GM18907 (cell line): ENCODE data around the gene ECPAS.
"Not testable (repeated sequence)": the region's sequence is repeated elsewhere in the genome, so short reads cannot be mapped to it uniquely, and the experiment has no call there.

ENCODE experiments used
- ATAC-seq: cut with Tn5 transposase; IDR thresholded peaks from one replicate; pipeline ENCODE4 v1.9.1; 2021; ENCODE audit warnings: mild to moderate bottlenecking, moderate library complexity; ENCODE audit not compliant: unreplicated experiment

Gene ECPAS, protein sequence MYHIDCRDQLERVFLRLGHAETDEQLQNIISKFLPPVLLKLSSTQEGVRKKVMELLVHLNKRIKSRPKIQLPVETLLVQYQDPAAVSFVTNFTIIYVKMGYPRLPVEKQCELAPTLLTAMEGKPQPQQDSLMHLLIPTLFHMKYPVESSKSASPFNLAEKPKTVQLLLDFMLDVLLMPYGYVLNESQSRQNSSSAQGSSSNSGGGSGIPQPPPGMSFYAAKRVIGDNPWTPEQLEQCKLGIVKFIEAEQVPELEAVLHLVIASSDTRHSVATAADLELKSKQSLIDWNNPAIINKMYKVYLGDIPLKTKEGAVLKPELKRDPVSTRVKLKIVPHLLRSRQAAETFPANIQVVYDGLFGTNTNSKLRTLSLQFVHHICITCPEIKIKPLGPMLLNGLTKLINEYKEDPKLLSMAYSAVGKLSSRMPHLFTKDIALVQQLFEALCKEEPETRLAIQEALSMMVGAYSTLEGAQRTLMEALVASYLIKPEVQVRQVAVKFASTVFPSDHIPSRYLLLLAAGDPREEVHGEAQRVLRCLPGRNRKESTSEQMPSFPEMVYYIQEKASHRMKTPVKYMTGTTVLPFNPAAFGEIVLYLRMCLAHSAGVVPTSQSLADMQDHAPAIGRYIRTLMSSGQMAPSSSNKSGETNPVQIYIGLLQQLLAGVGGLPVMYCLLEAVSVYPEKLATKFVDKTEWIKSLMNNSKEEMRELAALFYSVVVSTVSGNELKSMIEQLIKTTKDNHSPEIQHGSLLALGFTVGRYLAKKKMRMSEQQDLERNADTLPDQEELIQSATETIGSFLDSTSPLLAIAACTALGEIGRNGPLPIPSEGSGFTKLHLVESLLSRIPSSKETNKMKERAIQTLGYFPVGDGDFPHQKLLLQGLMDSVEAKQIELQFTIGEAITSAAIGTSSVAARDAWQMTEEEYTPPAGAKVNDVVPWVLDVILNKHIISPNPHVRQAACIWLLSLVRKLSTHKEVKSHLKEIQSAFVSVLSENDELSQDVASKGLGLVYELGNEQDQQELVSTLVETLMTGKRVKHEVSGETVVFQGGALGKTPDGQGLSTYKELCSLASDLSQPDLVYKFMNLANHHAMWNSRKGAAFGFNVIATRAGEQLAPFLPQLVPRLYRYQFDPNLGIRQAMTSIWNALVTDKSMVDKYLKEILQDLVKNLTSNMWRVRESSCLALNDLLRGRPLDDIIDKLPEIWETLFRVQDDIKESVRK (N-terminal part only)

DNA sequence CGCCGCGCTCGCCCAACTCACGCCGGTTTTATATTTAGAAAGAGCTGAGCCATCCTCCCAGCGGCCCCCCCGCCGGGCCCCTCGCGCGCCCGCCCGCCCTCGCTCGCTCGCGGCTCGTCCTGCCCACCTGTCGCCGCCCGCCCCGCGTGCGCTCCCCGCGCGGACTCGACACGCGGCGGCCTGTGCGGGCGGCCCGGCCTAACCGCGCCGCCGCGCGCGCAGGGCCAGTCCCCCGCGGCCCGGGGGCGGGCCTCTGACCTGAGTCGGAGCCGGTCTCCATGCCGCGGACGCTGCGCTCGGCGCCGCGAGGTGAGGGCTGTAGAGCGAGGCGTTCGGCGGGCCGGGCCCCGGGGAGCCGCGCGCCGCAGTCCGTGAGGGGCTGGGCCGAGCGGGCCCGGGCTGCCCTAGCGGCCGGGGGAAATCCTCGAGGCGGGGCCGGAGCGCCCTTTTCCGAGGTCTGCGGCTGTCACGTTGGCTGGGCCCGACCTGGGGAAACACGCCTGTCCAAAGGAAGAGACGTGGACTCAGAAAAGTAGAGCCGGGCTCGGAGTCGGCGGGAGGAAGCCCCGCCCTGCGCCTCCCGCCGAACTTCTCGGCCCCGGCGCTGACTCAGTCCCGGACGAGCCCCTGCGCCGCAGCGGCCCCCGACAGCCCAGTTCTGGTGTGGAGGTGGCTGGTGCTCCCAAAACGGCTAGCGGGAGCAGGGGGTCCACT lies at the start of gene ECPAS:
Gene ECPAS, minus strand, starts transcription at position 526 of the 714 bp plus-strand sequence. CDS start 11,465 bp downstream, outside the sequence.
- ATAC-seq: peak; percentile 68

DNA sequence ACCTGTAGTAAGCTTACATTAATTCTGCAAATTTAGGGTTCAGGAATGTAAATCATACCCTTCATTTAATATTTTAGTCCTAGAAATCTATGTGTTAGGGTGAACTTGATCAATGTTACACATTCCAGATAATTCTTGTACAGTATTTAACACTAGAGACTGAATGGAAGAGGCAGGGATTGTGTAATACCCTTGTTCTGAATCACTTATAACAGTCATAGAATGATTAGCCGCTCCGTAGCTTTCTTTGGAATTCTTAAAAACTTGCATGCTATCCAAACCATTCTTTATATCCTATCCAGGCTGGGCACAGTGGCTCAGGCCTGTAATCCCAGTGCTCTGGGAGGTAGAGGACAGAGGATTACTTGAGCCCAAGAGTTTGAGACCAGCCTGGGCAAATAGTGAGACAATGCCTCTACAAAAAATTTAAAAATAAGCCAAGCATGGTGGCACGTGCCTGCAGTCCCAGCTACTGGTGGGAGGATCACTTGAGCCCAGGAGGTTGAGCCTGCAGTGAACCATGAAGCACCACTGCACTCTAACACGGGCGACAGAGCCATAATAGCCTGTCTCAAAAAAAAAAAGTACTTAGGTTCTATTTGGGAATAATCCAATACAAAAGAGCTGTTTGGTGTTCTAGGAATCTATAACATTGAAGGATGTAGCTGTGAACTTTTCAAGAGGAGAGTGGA lies 49.1 kb upstream of the ECPAS start:
- ATAC-seq: no peak

DNA sequence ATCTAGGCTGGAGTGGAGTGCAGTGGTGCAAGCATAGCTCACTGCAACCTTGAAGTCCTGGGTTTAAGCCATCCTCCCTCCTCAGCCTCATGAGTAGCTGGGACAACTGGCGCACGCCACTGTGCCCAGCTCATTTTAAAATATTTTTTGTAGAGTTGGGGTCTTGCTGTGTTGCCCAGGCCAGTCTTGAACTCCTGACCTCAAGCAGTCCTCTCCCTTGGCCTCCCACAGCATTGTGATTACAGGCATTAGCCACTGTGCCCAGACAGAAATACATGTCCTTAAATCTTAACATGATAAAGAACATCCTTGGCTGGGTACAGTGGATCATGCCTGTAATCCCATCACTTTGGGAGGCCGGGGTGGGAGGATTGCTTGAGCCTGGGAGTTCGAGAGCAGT lies 47.5 kb upstream of the ECPAS start:
- no peak for ATAC-seq

DNA sequence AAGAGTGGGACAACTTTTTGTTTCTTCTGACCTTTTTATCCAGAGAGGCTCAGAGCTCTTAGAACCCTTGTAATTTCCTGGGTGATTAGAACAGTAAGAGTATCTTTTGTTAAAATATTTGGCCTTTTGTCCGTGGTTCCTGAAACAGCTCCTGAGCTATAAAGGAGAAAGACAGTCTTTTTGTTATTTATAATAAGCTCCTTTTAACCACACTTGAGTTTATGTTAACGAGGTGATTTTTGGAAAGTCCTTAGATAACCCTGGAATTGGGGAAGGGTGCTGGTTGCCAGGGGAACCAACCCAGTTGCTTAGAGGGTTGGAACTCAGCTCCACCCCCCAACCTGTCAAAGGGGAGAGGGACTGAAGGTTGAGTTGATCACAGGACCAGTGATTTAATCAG lies 45.6 kb upstream of the ECPAS start:
- no peak for ATAC-seq

DNA sequence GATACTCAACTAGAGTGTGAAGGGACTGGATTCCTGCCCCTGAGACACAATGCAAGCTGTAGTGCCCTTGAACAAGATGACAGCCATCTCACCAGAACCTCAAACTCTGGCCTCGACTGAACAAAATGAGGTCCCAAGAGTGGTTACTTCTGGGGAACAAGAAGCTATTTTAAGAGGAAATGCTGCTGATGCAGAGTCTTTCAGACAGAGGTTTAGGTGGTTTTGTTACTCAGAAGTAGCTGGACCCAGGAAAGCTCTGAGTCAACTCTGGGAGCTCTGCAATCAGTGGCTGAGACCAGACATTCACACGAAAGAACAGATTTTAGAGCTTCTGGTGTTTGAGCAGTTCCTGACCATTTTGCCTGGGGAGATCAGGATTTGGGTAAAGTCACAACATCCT lies 43.2 kb upstream of the ECPAS start:
- ATAC-seq: no peak

DNA sequence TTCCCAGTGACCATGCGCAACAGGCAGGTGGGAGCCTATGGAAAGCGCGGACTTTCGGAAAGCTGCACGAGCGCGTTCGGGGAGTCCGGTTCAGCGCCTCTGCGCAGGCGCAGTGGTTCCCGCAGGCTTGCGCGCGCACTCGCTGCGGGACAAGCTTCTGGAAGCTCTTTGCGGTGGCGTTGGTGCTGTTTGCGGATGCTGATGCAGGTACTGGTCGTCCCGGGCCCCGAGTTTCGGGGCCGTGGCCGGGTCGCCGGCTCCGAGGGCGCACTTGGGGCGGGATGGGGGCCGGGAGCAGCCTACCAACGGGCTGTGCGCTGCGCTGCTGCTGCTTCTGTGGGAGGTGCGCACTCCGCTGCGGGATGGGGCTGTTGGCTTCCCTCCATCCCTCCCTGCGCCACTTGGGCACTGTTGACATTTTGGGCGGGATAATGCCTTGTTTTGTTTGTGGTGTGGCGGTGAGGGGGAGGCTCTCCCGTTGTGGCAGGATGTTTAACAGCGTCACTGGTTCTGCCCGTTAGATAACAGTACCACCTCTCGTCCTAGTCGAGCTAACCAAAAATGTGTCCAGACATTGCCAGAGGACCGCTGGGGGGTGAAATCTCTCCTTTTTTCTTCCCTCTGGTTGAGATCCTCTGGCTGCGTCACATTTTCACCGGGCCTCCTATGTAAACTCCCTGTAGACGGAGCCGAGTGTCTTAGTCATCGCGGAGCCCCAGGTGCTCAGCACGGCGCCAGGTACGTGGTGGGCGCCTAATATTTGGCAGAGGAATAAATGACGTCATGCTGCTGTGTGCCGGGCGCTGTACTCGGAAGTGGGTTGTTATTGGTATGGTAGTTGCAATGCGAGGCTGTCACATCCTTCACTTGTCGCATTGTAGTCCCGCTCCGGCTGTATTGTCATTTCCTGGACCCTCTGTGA lies 41.1 kb upstream of the ECPAS start, which contains the start of gene ZNF483:
Gene ZNF483, plus strand, starts transcription at position 124 of the 922 bp plus-strand sequence. CDS start 2,217 bp downstream, outside the sequence.
- peak; percentile 52 for ATAC-seq

DNA sequence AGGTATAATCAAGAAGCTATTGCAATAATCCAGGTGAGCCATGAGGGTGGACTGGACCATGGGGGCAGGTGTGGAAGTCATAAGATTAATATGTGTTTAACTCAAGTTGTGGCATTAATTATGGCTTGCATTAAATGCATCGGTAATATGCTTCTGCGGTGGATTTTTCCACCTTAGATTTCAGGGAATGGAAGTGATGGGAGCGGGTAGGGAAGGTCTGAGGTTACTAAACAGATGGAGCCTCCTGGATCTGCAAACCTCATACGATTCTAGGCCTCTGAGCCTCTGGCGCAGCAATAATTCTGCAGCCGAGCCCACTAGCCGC lies 40.5 kb upstream of the ECPAS start:
- ATAC-seq: no peak

DNA sequence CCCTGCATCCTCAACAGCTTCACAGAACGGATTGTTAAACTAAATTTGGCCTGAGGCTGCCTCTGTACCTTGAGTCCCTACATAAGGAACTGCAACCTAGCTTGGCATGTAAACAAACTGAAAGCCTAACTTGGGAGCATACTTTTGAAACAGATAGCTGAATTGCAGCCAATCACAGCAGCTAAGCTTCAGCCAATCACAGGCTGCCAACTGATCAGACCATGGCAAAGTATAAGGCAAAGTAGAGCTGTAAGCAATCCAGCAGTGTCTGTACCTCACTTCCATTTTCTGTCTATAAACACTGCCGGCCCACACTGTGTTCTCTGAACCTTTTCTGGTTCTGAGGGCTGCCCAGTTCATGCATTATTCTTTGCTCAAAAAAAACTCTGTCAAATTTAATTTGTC lies 31.9 kb upstream of the ECPAS start:
- ATAC-seq: no peak

DNA sequence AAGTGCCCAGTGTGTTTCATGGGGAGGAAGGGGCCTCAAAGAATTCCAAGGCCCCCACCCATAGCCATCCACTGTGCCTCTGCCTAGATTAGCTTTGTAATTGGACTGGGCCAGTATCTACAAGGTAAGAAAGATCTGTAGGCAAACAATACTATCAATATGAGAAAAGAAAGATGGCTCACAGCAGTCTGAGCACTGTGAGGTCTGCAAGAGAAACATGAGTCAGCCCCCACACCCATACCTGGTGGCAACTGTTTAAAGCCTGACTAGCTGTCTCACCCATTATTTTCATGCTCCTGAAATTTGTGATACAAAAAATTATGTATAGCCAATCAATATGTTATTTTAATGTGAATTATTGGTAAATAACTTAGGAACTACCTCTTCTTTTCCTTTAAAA lies 30.8 kb upstream of the ECPAS start:
- ATAC-seq: no peak

DNA sequence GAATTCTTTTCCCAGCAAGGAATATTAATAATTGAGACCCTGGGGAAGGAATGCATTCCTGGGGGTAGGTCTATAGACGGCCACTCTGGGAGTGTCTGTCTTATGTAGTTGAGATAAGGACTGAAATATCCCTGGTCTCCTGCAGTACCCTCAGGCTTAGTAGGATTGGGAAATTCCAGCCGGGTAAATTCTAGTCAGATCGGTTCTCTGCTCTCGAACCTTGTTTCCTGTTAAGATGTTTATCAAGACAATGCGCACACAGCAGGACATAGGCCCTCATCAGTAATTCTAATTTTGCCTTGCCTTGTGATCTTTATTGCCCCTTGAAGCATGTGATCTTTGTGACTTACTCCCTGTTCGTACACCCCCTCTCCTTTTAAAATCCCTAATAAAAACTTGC lies 27.4 kb upstream of the ECPAS start:
- ATAC-seq: not testable (repeated sequence)

DNA sequence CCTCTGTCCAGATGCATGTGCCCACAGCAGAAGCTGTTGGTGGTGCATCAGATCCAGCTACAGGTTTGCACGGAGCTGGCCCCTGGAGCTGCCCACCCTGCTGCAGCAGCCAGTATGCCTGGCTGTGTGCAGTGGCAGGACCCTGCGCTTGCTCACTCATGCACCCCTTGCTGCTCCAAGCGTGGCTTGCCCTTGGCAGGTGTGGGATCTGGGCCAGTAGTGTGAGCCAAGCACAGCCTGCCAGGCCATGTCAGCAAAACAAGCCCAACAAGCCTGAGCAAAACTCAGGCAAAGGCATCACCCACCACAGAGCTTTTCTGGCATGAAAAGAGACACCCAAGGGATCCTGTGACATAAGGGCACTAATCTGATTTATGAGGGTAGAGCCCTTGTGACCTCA lies 18.3 kb upstream of the ECPAS start:
- ATAC-seq: no peak

DNA sequence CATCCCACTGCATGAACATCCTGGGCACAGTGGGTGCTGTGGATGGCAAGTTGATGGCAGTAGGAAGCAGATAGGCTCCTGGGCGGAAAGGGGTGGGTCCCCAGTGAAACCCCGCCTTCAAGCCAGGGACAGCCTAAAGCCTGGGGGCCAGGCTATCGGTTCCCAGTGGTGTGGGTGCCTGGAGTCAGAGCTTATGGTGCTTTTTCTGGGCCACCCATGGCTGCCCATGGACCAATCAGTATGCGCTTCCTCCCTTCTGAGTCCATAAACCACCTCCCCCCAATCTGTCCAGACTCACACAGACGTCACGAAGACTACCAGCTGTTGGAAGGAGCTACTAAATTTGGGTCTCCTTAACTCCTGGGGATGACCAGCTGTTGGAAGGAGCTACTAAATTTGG lies 17.5 kb upstream of the ECPAS start:
- no peak for ATAC-seq

DNA sequence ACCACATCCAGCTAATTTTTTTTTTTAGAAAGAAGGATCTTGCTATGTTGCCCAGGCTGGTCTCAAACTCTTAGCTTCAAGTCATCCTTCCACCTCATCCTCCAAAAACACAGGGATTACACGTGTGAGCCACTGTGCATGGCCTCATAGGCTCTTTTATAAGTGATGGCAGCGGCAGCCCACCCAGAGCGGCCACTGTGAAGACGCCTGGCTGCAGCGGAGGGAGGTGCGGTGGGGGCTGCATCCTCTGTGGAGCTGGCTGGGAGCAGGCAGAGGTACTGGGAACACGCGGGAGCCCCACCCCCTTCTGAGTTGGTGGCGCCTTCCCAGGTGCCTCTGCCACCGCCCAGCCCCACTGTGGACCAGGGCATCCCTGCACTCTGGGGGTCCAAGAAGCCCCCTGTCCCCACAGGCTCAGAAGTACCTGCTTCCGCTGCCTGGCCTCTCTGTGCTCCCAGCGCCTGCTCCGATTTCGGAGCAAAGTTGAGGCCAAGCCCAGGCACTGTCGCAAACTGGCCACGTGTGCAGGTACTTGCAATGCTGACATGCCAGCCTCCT lies 16.9 kb upstream of the ECPAS start:
- no peak for ATAC-seq

DNA sequence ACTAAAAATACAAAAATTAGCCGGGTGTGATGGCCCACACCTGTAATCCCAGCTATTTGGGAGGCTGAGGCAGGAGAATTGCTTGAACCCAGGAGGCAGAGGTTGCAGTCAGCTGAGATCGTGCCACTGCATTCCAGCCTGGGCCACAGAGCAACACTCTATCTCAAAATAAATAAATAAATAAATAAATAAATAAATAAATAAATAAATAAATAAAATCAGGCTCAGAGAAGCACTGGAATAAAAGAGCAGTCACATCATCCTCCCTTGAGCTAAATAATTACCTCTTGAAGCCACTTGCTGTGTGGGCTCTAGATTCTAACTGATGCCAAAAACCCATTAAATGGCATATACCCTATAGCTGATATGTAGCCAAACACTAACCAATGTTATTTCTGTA lies 13.0 kb upstream of the ECPAS start:
- ATAC-seq: not testable (repeated sequence)

DNA sequence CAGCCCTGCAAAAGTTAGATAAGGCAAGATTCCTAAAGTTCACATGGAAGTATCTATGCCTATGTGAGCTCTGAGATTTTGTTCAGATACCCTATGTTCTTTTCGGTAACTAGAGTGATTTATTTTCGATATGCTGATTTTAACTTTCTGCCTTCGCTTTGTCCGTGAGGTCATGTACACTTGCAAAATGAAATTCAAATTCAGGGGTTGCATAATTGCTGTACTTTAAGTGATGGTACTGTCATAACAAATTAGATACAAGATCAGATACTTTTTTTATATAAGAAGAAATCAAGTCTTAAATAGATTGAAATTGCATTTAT lies 350 bp upstream of the ECPAS start:
- peak; percentile 1 for ATAC-seq

DNA sequence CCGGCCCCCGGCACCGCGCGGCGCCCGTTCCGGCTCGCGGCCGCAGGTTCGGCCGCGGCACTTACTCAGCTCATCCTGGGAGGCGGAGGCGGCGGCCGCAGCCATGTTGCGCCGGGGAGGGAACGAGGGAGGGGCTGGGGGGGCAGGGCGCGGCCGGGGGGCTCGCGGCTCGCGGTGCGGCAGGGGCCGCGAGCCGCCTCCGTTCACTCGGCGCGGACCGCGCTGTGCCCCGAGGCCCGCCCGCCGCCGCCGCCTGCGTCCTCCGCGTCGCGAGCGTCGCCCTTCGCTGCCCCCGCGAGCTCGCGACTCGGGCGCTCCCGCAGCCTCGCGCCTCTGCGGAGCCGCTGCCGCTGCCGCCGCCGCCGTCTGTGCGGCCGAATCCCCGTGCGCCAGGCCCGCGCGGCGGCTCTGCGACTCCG lies 735 bp downstream of the ECPAS start:
- ATAC-seq: peak; percentile 41

DNA sequence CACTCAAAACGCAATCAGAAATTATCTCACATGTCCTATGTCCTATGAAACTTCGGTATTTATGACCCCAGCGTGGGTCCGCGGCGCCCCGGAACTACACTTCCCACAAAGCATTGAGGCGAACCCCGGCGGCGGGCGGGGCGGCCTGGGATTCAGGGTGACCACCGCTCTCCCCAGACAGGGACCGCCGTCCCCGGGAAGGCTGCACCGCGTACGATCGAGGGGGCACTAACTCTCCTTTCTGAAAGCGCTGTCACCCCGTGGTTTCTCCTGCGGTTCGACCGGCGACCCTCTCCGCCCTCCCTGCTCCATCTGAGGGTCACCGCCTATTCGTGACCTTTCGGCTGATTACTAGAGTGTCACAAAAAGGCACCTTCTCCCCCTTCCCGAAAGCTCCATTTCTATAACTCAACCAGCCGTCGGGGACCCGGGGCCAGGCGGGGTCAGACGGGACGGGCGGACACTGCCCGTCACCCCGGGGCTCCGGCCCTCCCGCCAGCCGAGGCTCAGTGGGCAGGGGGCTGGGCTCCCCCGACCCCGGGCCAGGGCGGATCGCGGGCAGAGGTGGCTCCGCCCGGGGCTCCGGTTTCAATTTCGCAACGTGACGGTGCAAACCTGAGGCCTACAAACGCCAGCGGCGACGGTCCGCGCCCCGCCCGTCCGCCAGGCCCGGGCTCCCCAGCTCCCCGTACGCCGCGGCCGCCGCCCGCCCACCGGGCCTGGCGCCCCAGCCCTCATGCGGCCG lies 1.3 kb downstream of the ECPAS start:
- ATAC-seq: peak; percentile 70
